GM12801 (cell line): ENCODE measurements around the gene KLK4.

Experiments
- CTCF ChIP-seq: IDR thresholded peaks from one replicate; pipeline ENCODE4 v1.5.1; 2011; ENCODE audit warnings: control low read depth; ENCODE audit not compliant: insufficient read length; ENCODE audit errors: extremely low read depth

KLK4 gene

GRCh38 chr19:50859849-50860248, 51.3 kb downstream of the KLK4 start:
- no peak for TF ChIP-seq CTCF

- no peak for TF ChIP-seq CTCF
Observed at GRCh38 chr19:50858886-50859285, 52.3 kb downstream of the KLK4 start.

DNA sequence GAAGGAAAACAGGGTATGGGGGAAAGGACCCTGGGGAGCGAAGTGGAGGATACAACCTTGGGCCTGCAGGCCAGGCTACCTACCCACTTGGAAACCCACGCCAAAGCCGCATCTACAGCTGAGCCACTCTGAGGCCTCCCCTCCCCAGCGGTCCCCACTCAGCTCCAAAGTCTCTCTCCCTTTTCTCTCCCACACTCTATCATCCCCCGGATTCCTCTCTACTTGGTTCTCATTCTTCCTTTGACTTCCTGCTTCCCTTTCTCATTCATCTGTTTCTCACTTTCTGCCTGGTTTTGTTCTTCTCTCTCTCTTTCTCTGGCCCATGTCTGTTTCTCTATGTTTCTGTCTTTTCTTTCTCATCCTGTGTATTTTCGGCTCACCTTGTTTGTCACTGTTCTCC, 53.8 kb downstream of the KLK4 start:
- TF ChIP-seq CTCF, result no peak
